Endometrial microvascular endothelial cells (primary cell): Measurements from ENCODE around the gene TECTA. TPM values are rescaled to one million over a fixed set of nuclear protein-coding genes. Genes with fewer than 3 reads are reported as not detected.
"Not testable (repeated sequence)": the region's sequence is repeated elsewhere in the genome, so short reads cannot be mapped to it uniquely, and the experiment has no call there.

Source experiments
- in situ Hi-C: cut with HindIII; loops from 2 replicates; pipeline ENCODE4 v1.10.0; 2017; ENCODE audit warnings: low sequenced_read_pairs, low pct_unique_long_range_greater_than_20kb; ENCODE audit errors: inconsistent ontology term
- total RNA-seq: library from RNA; depleted of rRNA; stranded (reverse); fragments of >200 nt; gene quantifications from one replicate; pipeline ENCODE4 v1.2.3, GENCODE V29; 2015; ENCODE audit errors: inconsistent ontology term

TECTA gene
- total RNA-seq, 1 donor from 2014 or later: 0.09 TPM

GRCh38 chr11:121212536-121213361, 111.7 kb downstream of the TECTA start:
- in situ Hi-C loops: no loop called here

- in situ Hi-C loops: no loop called here
Measured at GRCh38 chr11:121213362-121213893, 112.4 kb downstream of the TECTA start.

GRCh38 chr11:121214861-121215260, 113.8 kb downstream of the TECTA start:
- in situ Hi-C loops: no loop called here

- in situ Hi-C loops: no loop called here
Measured at GRCh38 chr11:121221496-121222200, 120.6 kb downstream of the TECTA start.

- in situ Hi-C loops: no loop called here
Measured at GRCh38 chr11:121223161-121223560, 122.1 kb downstream of the TECTA start.

GRCh38 chr11:121225382-121225781, 124.3 kb downstream of the TECTA start:
- in situ Hi-C loops: no loop called here

- in situ Hi-C loops: no loop called here
Measured at GRCh38 chr11:121226415-121227263, 125.6 kb downstream of the TECTA start.

- in situ Hi-C loops: no loop called here
Measured at GRCh38 chr11:121228851-121229250, 127.8 kb downstream of the TECTA start.

- in situ Hi-C loops: no loop called here
Measured at GRCh38 chr11:121229495-121230215, 128.6 kb downstream of the TECTA start.

- in situ Hi-C loops: no loop called here
Measured at GRCh38 chr11:121231576-121232278, 130.7 kb downstream of the TECTA start.

- in situ Hi-C loops: no loop called here
Measured at GRCh38 chr11:121235057-121235456, 134.0 kb downstream of the TECTA start.

- in situ Hi-C loops: no loop called here
Measured at GRCh38 chr11:121236115-121237001, 135.3 kb downstream of the TECTA start.

- in situ Hi-C loops: not testable (repeated sequence)
Measured at GRCh38 chr11:121237247-121237646, 136.2 kb downstream of the TECTA start.

- in situ Hi-C loops: no loop called here
Measured at GRCh38 chr11:121237686-121238658, 136.9 kb downstream of the TECTA start.

GRCh38 chr11:121238956-121239355, 137.9 kb downstream of the TECTA start:
- in situ Hi-C loops: no loop called here

GRCh38 chr11:121240001-121240400, 139.0 kb downstream of the TECTA start:
- in situ Hi-C loops: not testable (repeated sequence)
